HepG2 (cell line): ENCODE measurements around the gene CR1. TPM values are rescaled to one million over a fixed set of nuclear protein-coding genes. Genes with fewer than 3 reads are reported as not detected.

Source experiments
- ATAC-seq: fragments of 200-7000 bp; cut with Tn5 transposase; 3 replicates; pipeline ENCODE4 v1.9.1; 2020; ENCODE audit warnings: mild to moderate bottlenecking, moderate library complexity
- BruUV-seq: library from RNA; stranded (reverse); fragments of 400-500 nt; replicated peaks from 2 replicates; lab custom pipeline; 2021; lab: Mats Ljungman, UMichigan
- CTCF ChIA-PET: fragments of 300-600 bp; formaldehyde crosslinking; extraction: SDS; loops from one replicate; lab custom pipeline; 2021; ENCODE audit warnings: low total read pairs, inconsistent platforms, low intra/inter-chr PET ratio; lab: Yijun Ruan, JAX
- POLR2A ChIA-PET: fragments of 350-600 bp; sonication (Branson Sonifier 250); formaldehyde crosslinking; loops from one replicate; lab custom pipeline; 2020; ENCODE audit warnings: antibody characterized with exemption, inconsistent platforms; lab: Yijun Ruan, JAX
- DNase-seq: peaks from one replicate; pipeline ENCODE4 v3.0.0-alpha.2; 2015; ENCODE audit warnings: low spot score
- FAIRE-seq: peaks from 3 replicates; lab custom pipeline; 2011; peaks lifted over from hg19 to GRCh38; lab: Jason Lieb, UNC
- H2AFZ ChIP-seq: one replicate; pipeline ENCODE4 v1.6.1; 2011; ENCODE audit warnings: low read length, inconsistent platforms
- H3K27ac ChIP-seq: fragments of 300-600 bp; 3 replicates; pipeline ENCODE4 v1.8.0; 2011; ENCODE audit warnings: mixed run types, mild to moderate bottlenecking, mixed read lengths, low read length, inconsistent platforms; ENCODE audit not compliant: insufficient read depth; ENCODE audit errors: extremely low read length
- H3K27me3 ChIP-seq, 2 experiments: fragments of 200-600 bp in 1 of 2; 2 replicates in 1 of 2; 3 replicates in 1 of 2; pipeline versions ENCODE4 v1.6.0 to v1.8.0; 2011; ENCODE audit warnings: low read length in 2 of 2, mild to moderate bottlenecking in 2 of 2, moderate library complexity in 2 of 2, inconsistent platforms in 1 of 2; ENCODE audit not compliant: insufficient read depth in 2 of 2, control insufficient read depth in 1 of 2
- H3K36me3 ChIP-seq, 2 experiments: fragments of 200-600 bp in 1 of 2; replicated peaks in 1 of 2; 2 replicates in 1 of 2; 3 replicates in 1 of 2; pipeline versions ENCODE4 v1.5.1 to v1.8.0; 2011; ENCODE audit warnings: low read length in 2 of 2, inconsistent platforms in 1 of 2; ENCODE audit not compliant: insufficient read depth in 2 of 2, control insufficient read depth in 1 of 2
- H3K4me1 ChIP-seq: 2 replicates; pipeline ENCODE4 v1.5.1; 2012; ENCODE audit warnings: low read length, inconsistent platforms; ENCODE audit not compliant: insufficient read depth
- H3K4me2 ChIP-seq: 2 replicates; pipeline ENCODE4 v1.6.0; 2011; ENCODE audit warnings: low read depth, low read length, inconsistent platforms
- H3K4me3 ChIP-seq, 3 experiments: fragments of 200-600 bp in 1 of 3; sonication (generic), shearing (Covaris generic) in 1 of 3; replicated peaks in 1 of 3; 2 replicates each; pipeline ENCODE4 v1.5.1; 2011 to 2016; ENCODE audit warnings: low read length in 3 of 3, inconsistent platforms in 2 of 3, low read depth in 2 of 3, mild to moderate bottlenecking in 2 of 3, control low read depth in 1 of 3, mixed read lengths in 1 of 3; ENCODE audit not compliant: insufficient read depth in 1 of 3
- H3K79me2 ChIP-seq: one replicate; pipeline ENCODE4 v1.6.1; 2011; ENCODE audit warnings: low read length, inconsistent platforms; ENCODE audit not compliant: insufficient read depth
- H3K9ac ChIP-seq: 2 replicates; pipeline ENCODE4 v1.6.0; 2011; ENCODE audit warnings: mild to moderate bottlenecking, low read depth, low read length, inconsistent platforms; ENCODE audit not compliant: insufficient read depth
- H3K9me3 ChIP-seq: 2 replicates; pipeline ENCODE4 v1.5.1; 2012; ENCODE audit warnings: mild to moderate bottlenecking, low read length
- H4K20me1 ChIP-seq: 2 replicates; pipeline ENCODE4 v1.6.0; 2011; ENCODE audit warnings: inconsistent platforms, mild to moderate bottlenecking, low read length, moderate library complexity; ENCODE audit not compliant: insufficient read depth
- MEIS1 ChIP-seq: sonication (generic); formaldehyde crosslinking; IDR thresholded peaks from 2 replicates; pipeline ENCODE4 v1.9.0; 2021; ENCODE audit warnings: mild to moderate bottlenecking, missing genetic modification reagents, moderate library complexity, borderline replicate concordance
- MTA3 ChIP-seq: sonication (generic); formaldehyde crosslinking; IDR thresholded peaks from 2 replicates; pipeline ENCODE4 v1.4.0; 2020; ENCODE audit warnings: missing genetic modification reagents
- NCOA1 ChIP-seq: sonication (generic); formaldehyde crosslinking; IDR thresholded peaks from 2 replicates; pipeline ENCODE4 v1.9.0; 2021; ENCODE audit warnings: missing genetic modification reagents
- NFRKB ChIP-seq: fragments of 450-650 bp; IDR thresholded peaks from 2 replicates; pipeline ENCODE4 v1.6.1; 2017
- SAFB2 ChIP-seq: sonication (generic); formaldehyde crosslinking; IDR thresholded peaks from 2 replicates; pipeline ENCODE4 v1.5.1; 2020; ENCODE audit warnings: missing genetic modification reagents, low read depth, mild to moderate bottlenecking, borderline replicate concordance
- SKI ChIP-seq: fragments of 450-650 bp; IDR thresholded peaks from one replicate; pipeline ENCODE4 v1.6.1; 2018; ENCODE audit warnings: mild to moderate bottlenecking; ENCODE audit not compliant: partially characterized antibody
- SMC3 ChIP-seq: IDR thresholded peaks from 2 replicates; pipeline ENCODE4 v1.6.1; 2011; ENCODE audit warnings: low read length, improper control_type of control experiment
- SRSF9 ChIP-seq: fragments of 200-400 bp; formaldehyde crosslinking; IDR thresholded peaks from 2 replicates; pipeline ENCODE4 v1.6.1; 2018; ENCODE audit warnings: borderline replicate concordance, mild to moderate bottlenecking, low read depth, low read length; ENCODE audit not compliant: insufficient read depth, poor library complexity, severe bottlenecking
- TSC22D2 ChIP-seq: sonication (generic); formaldehyde crosslinking; IDR thresholded peaks from 2 replicates; pipeline ENCODE4 v1.5.1; 2020; ENCODE audit warnings: missing genetic modification reagents, mild to moderate bottlenecking, borderline replicate concordance
- ZNF121 ChIP-seq: sonication (generic); formaldehyde crosslinking; IDR thresholded peaks from 2 replicates; pipeline ENCODE4 v1.5.0; 2020; ENCODE audit warnings: mild to moderate bottlenecking, missing genetic modification reagents
- ZNF136 ChIP-seq: sonication (generic); formaldehyde crosslinking; IDR thresholded peaks from 2 replicates; pipeline ENCODE4 v1.8.1; 2022; ENCODE audit warnings: low read depth, mild to moderate bottlenecking, moderate library complexity, missing genetic modification reagents
- ZNF749 ChIP-seq: sonication (generic); formaldehyde crosslinking; IDR thresholded peaks from 2 replicates; pipeline ENCODE4 v1.8.0; 2022; ENCODE audit warnings: mild to moderate bottlenecking, missing genetic modification reagents, moderate library complexity, borderline replicate concordance
- WGBS: methylation state at CpG from one replicate; pipeline ENCODE4 v1.1.6; 2017; ENCODE audit warnings: low lambda C conversion rate; 5-methylcytosine and 5-hydroxymethylcytosine counted together
- in situ Hi-C: cut with HindIII; loops from 2 replicates; pipeline ENCODE4 v1.10.0; 2017; ENCODE audit warnings: low pct_unique_long_range_greater_than_20kb; ENCODE audit not compliant: extremely low pct_ligation_motif_present
- intact Hi-C: fragments of 100-400 bp; cut with micrococcal nuclease; formaldehyde crosslinking; loops from one replicate; pipeline ENCODE4 v1.10.0; 2022; ENCODE audit not compliant: unreplicated experiment
- polyA plus RNA-seq, 8 experiments: library from polyadenylated mRNA; depleted of rRNA in 3 of 8; stranded (reverse) in 7 of 8; unstranded in 1 of 8; fragments of >200 nt; fragmentation: Illumina TruSeq in 4 of 8; extraction: Trizol in 4 of 8; gene quantifications; 2 replicates each; pipeline versions ENCODE4 v1.2.1 to v1.2.3, GENCODE V29; 2011 to 2016; ENCODE audit warnings: low read depth in 4 of 8, missing spikeins in 1 of 8, mixed read lengths in 1 of 8; ENCODE audit not compliant: insufficient read depth in 1 of 8
- total RNA-seq, 5 experiments: library from RNA; depleted of rRNA; stranded (reverse); fragments of >200 nt; fragmentation: Illumina TruSeq; extraction: Trizol; gene quantifications; 2 replicates each; pipeline ENCODE4 v1.2.3, GENCODE V29; 2016; ENCODE audit warnings: low read depth in 1 of 5
- TF ChIP-seq, protein P1 (sequence below): IDR thresholded peaks from 2 replicates; pipeline ENCODE4 v1.6.1; 2012; ENCODE audit warnings: low read length, improper control_type of control experiment
- TF ChIP-seq, protein P2 (sequence below): IDR thresholded peaks from 2 replicates; pipeline ENCODE4 v1.6.1; 2012; ENCODE audit warnings: inconsistent platforms

The CR1 gene
- total and polyA plus RNA-seq, 2 of the 13 experiments (the other 11 are each of a cell fraction or from before 2014, with no cell fraction given) = not detected

DNA sequence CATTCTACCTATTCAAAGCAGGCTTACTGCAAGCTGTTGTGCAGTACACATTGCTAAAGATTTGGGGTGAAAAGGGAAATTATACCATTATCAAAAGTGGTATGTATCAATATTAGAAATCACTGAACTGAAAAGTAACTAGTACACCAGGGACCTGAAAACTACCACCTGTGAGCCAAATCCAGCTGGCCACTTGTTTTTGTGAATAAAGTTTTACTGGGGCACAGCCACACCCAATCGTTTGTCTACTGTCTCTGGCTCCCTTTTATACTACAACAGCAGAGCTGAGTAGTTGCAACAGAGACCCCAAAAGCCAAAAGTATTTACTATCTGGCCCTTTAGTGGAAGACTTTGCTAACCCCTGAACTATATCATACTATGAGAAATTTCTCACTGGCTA, 135.2 kb downstream of the CR1 start:
- H4K20me1 ChIP-seq = no peaks in the 10 kb centered on the region
- H3K9me3 ChIP-seq = no peaks in the 10 kb centered on the region
- no peak overlapping the region for H3K27ac ChIP-seq
- no peaks in the 10 kb centered on the region for H3K27me3 ChIP-seq
- DNase-seq = no peak
- no peak for FAIRE-seq
- no peaks in the 10 kb centered on the region for H3K36me3 ChIP-seq
- BruUV-seq = no TSS peak
- no peaks in the 10 kb centered on the region for H3K4me1 ChIP-seq
- H3K4me3 ChIP-seq = no peak overlapping the region
- no peak for TF ChIP-seq NFRKB
- TF ChIP-seq, protein P1, sequence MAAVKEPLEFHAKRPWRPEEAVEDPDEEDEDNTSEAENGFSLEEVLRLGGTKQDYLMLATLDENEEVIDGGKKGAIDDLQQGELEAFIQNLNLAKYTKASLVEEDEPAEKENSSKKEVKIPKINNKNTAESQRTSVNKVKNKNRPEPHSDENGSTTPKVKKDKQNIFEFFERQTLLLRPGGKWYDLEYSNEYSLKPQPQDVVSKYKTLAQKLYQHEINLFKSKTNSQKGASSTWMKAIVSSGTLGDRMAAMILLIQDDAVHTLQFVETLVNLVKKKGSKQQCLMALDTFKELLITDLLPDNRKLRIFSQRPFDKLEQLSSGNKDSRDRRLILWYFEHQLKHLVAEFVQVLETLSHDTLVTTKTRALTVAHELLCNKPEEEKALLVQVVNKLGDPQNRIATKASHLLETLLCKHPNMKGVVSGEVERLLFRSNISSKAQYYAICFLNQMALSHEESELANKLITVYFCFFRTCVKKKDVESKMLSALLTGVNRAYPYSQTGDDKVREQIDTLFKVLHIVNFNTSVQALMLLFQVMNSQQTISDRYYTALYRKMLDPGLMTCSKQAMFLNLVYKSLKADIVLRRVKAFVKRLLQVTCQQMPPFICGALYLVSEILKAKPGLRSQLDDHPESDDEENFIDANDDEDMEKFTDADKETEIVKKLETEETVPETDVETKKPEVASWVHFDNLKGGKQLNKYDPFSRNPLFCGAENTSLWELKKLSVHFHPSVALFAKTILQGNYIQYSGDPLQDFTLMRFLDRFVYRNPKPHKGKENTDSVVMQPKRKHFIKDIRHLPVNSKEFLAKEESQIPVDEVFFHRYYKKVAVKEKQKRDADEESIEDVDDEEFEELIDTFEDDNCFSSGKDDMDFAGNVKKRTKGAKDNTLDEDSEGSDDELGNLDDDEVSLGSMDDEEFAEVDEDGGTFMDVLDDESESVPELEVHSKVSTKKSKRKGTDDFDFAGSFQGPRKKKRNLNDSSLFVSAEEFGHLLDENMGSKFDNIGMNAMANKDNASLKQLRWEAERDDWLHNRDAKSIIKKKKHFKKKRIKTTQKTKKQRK = no peak
- TF ChIP-seq, protein P2, sequence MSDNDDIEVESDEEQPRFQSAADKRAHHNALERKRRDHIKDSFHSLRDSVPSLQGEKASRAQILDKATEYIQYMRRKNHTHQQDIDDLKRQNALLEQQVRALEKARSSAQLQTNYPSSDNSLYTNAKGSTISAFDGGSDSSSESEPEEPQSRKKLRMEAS = no peak
- no peak for TF ChIP-seq SRSF9
- no peak for TF ChIP-seq SAFB2 (CRISPR knock-in tag)
- TF ChIP-seq MTA3 (CRISPR knock-in tag) = no peak
- TF ChIP-seq MEIS1 (CRISPR knock-in tag) = no peak
- no peak for TF ChIP-seq TSC22D2 (CRISPR knock-in tag)
- TF ChIP-seq SMC3 = no peak
- no peak for TF ChIP-seq ZNF121
- no peak for TF ChIP-seq NCOA1 (CRISPR knock-in tag)
- no peak for TF ChIP-seq SKI
- TF ChIP-seq ZNF136 (CRISPR knock-in tag) = no peak
- TF ChIP-seq ZNF749 (CRISPR knock-in tag) = no peak
- in situ Hi-C loops = no loop called here
- H3K79me2 ChIP-seq = no peaks in the 10 kb centered on the region
- ChIA-PET CTCF (no interaction called here), POLR2A (no interaction called here)
- no peak for ATAC-seq
- no peak overlapping the region for H3K9ac ChIP-seq
- no peak overlapping the region for H2AFZ ChIP-seq
- no peak overlapping the region for H3K4me2 ChIP-seq
- 0% methylated on average over 1 of the region's 1 CpG for WGBS
- intact Hi-C loops = no loop called here
